HepG2 (cell line): ENCODE data around the gene CST4. TPM values are rescaled to one million over a fixed set of nuclear protein-coding genes. Genes with fewer than 3 reads are reported as not detected.

Source experiments
- CAMTA2 ChIP-seq: sonication (generic); formaldehyde crosslinking; IDR thresholded peaks from 2 replicates; pipeline ENCODE4 v1.4.0; 2020; ENCODE audit warnings: mild to moderate bottlenecking, missing genetic modification reagents, borderline replicate concordance
- CBX1 ChIP-seq: IDR thresholded peaks from one replicate; pipeline ENCODE4 v1.6.1; 2016; ENCODE audit warnings: antibody characterized with exemption, low read depth
- ETV5 ChIP-seq: IDR thresholded peaks from 2 replicates; pipeline ENCODE4 v1.6.1; 2018; ENCODE audit warnings: missing biosample characterization, missing genetic modification reagents, inconsistent platforms, borderline replicate concordance
- HNF4G ChIP-seq, 2 experiments: sonication (generic) in 1 of 2; formaldehyde crosslinking in 1 of 2; IDR thresholded peaks; 2 replicates each; pipeline versions ENCODE4 v1.4.0 to v1.6.1; 2011 to 2020; ENCODE audit warnings: borderline replicate concordance in 2 of 2, low read depth in 2 of 2, mild to moderate bottlenecking in 2 of 2, low read length in 1 of 2, missing genetic modification reagents in 1 of 2, moderate library complexity in 1 of 2
- MIER2 ChIP-seq: IDR thresholded peaks from 2 replicates; pipeline ENCODE4 v1.6.1; 2016; ENCODE audit warnings: missing biosample characterization, missing genetic modification reagents
- MYC ChIP-seq: sonication (generic); formaldehyde crosslinking; IDR thresholded peaks from 2 replicates; pipeline ENCODE4 v1.9.0; 2021; ENCODE audit warnings: missing genetic modification reagents, borderline replicate concordance
- NCOA1 ChIP-seq: sonication (generic); formaldehyde crosslinking; IDR thresholded peaks from 2 replicates; pipeline ENCODE4 v1.9.0; 2021; ENCODE audit warnings: missing genetic modification reagents
- NPAS2 ChIP-seq: sonication (generic); formaldehyde crosslinking; IDR thresholded peaks from 2 replicates; pipeline ENCODE4 v1.8.0; 2022; ENCODE audit warnings: mild to moderate bottlenecking, missing genetic modification reagents, borderline replicate concordance
- RFX5 ChIP-seq: IDR thresholded peaks from 2 replicates; pipeline ENCODE4 v1.6.1; 2011; ENCODE audit warnings: low read depth, low read length, improper control_type of control experiment
- RXRB ChIP-seq: IDR thresholded peaks from 2 replicates; pipeline ENCODE4 v1.6.1; 2016; ENCODE audit warnings: borderline replicate concordance, missing genetic modification reagents, missing compliant biosample characterization
- SMARCE1 ChIP-seq: fragments of 450-650 bp; IDR thresholded peaks from 2 replicates; pipeline ENCODE4 v1.6.1; 2017; ENCODE audit warnings: borderline replicate concordance
- ZBTB43 ChIP-seq: sonication (generic); formaldehyde crosslinking; conservative IDR thresholded peaks from 2 replicates; pipeline ENCODE4 v1.4.0; 2020; ENCODE audit warnings: missing genetic modification reagents
- ZBTB46 ChIP-seq: sonication (generic); formaldehyde crosslinking; IDR thresholded peaks from 2 replicates; pipeline ENCODE4 v1.4.0; 2020; ENCODE audit warnings: mild to moderate bottlenecking, missing genetic modification reagents, borderline replicate concordance
- ZBTB49 ChIP-seq: sonication (generic); formaldehyde crosslinking; IDR thresholded peaks from 2 replicates; pipeline ENCODE4 v1.4.0; 2020; ENCODE audit warnings: missing genetic modification reagents, borderline replicate concordance
- ZKSCAN1 ChIP-seq: fragments of 150-350 bp; IDR thresholded peaks from 2 replicates; pipeline ENCODE4 v1.6.1; 2014; ENCODE audit warnings: low read length
- ZMYM3 ChIP-seq: sonication (generic); formaldehyde crosslinking; IDR thresholded peaks from 2 replicates; pipeline ENCODE4 v1.5.1; 2020; ENCODE audit warnings: mild to moderate bottlenecking, missing genetic modification reagents
- ZMYM4 ChIP-seq: sonication (generic); formaldehyde crosslinking; IDR thresholded peaks from 2 replicates; pipeline ENCODE4 v1.8.1; 2023; ENCODE audit warnings: mild to moderate bottlenecking, missing genetic modification reagents
- ZNF101 ChIP-seq: sonication (generic); formaldehyde crosslinking; IDR thresholded peaks from 2 replicates; pipeline ENCODE4 v1.4.0; 2020; ENCODE audit warnings: mild to moderate bottlenecking, low read depth, missing genetic modification reagents, borderline replicate concordance
- ZNF138 ChIP-seq: sonication (generic); formaldehyde crosslinking; IDR thresholded peaks from 2 replicates; pipeline ENCODE4 v1.5.0; 2020; ENCODE audit warnings: mild to moderate bottlenecking, low read depth, missing genetic modification reagents
- ZNF230 ChIP-seq: sonication (generic); formaldehyde crosslinking; IDR thresholded peaks from 2 replicates; pipeline ENCODE4 v1.4.0; 2020; ENCODE audit warnings: mild to moderate bottlenecking, missing genetic modification reagents
- ZNF775 ChIP-seq: sonication (generic); formaldehyde crosslinking; IDR thresholded peaks from 2 replicates; pipeline ENCODE4 v1.4.0; 2020; ENCODE audit warnings: missing genetic modification reagents, mild to moderate bottlenecking, moderate library complexity, borderline replicate concordance
- ZSCAN12 ChIP-seq: sonication (generic); formaldehyde crosslinking; IDR thresholded peaks from 2 replicates; pipeline ENCODE4 v1.9.0; 2021; ENCODE audit warnings: mild to moderate bottlenecking, missing genetic modification reagents
- polyA plus RNA-seq, 8 experiments: library from polyadenylated mRNA; depleted of rRNA in 3 of 8; stranded (reverse) in 7 of 8; unstranded in 1 of 8; fragments of >200 nt; fragmentation: Illumina TruSeq in 4 of 8; extraction: Trizol in 4 of 8; gene quantifications; 2 replicates each; pipeline versions ENCODE4 v1.2.1 to v1.2.3, GENCODE V29; 2011 to 2016; ENCODE audit warnings: low read depth in 4 of 8, missing spikeins in 1 of 8, mixed read lengths in 1 of 8; ENCODE audit not compliant: insufficient read depth in 1 of 8
- total RNA-seq, 5 experiments: library from RNA; depleted of rRNA; stranded (reverse); fragments of >200 nt; fragmentation: Illumina TruSeq; extraction: Trizol; gene quantifications; 2 replicates each; pipeline ENCODE4 v1.2.3, GENCODE V29; 2016; ENCODE audit warnings: low read depth in 1 of 5
- TF ChIP-seq, protein P1 (sequence below): sonication (generic); formaldehyde crosslinking; IDR thresholded peaks from 2 replicates; pipeline ENCODE4 v1.5.1; 2020; ENCODE audit warnings: mild to moderate bottlenecking, moderate library complexity, missing genetic modification reagents

Gene CST4
- total and polyA plus RNA-seq, 2 of the 13 experiments (the other 11 are each of a cell fraction or from before 2014, with no cell fraction given) = not detected

DNA sequence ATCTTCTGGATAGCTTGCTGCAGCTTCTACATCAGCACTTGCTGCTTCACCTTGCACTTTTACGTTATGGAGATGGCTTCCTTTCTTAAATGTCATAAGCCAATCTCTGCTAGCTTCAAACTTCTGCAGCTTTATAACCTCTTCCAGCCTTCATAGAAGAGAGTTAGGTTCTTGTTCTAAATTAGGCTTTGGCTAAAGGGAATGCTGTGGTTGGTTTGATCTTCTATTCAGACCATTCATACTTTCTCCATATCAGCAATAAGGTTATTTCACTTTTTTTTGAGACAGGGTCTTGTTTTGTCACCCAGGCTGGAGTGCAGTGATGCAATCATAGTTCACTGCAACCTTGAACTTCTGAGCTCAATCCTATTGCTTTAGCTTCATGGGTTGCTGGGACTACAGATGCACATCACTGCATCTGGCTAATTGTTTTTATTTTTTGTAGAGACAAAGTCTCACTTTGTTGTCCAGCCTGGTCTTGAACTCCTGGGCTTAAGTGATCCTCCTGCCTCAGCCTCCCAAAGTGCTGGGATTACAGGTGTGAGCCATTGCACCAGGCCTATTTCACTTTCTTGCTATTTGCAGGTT is 38.9 kb downstream of the CST4 start (continued):
- TF ChIP-seq NCOA1 (no peak), ZBTB46 (no peak), ZBTB49 (CRISPR knock-in tag) (no peak), CAMTA2 (CRISPR knock-in tag) (no peak), ETV5 (CRISPR knock-in tag) (no peak), SMARCE1 (no peak), ZNF101 (no peak), CBX1 (no peak), ZSCAN12 (no peak), ZMYM3 (CRISPR knock-in tag) (peak; percentile 92), ZNF138 (CRISPR knock-in tag) (no peak), MIER2 (CRISPR knock-in tag) (0 out of 2 replicates have a peak, but pooled peaks have one; percentile 26), ZMYM4 (no peak), MYC (no peak), HNF4G (IDR thresholded peaks at IDR 0.05; ENCODE audit: borderline replicate concordance, low read depth, low read length) (peak; percentile 30; the same call in 1 of the 2 replicates), HNF4G (CRISPR knock-in tag; IDR thresholded peaks at IDR 0.05; ENCODE audit: borderline replicate concordance, low read depth) (no peak), ZKSCAN1 (no peak), ZNF230 (CRISPR knock-in tag) (no peak), RFX5 (no peak), ZNF775 (CRISPR knock-in tag) (no peak), NPAS2 (no peak), ZBTB43 (0 out of 2 replicates have a peak, but pooled peaks have one; percentile 26), RXRB (CRISPR knock-in tag) (peak; percentile 84)
- TF ChIP-seq, protein P1, sequence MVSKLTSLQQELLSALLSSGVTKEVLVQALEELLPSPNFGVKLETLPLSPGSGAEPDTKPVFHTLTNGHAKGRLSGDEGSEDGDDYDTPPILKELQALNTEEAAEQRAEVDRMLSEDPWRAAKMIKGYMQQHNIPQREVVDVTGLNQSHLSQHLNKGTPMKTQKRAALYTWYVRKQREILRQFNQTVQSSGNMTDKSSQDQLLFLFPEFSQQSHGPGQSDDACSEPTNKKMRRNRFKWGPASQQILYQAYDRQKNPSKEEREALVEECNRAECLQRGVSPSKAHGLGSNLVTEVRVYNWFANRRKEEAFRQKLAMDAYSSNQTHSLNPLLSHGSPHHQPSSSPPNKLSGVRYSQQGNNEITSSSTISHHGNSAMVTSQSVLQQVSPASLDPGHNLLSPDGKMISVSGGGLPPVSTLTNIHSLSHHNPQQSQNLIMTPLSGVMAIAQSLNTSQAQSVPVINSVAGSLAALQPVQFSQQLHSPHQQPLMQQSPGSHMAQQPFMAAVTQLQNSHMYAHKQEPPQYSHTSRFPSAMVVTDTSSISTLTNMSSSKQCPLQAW = no peak
